ENCODE results near the gene LDLRAD4. TPM values are rescaled to one million over a fixed set of nuclear protein-coding genes. Genes with fewer than 3 reads are reported as not detected.

LDLRAD4 gene
- total and polyA plus RNA-seq, 2 experiments from 2014 or later = 0.73 to 1.9 TPM

DNA sequence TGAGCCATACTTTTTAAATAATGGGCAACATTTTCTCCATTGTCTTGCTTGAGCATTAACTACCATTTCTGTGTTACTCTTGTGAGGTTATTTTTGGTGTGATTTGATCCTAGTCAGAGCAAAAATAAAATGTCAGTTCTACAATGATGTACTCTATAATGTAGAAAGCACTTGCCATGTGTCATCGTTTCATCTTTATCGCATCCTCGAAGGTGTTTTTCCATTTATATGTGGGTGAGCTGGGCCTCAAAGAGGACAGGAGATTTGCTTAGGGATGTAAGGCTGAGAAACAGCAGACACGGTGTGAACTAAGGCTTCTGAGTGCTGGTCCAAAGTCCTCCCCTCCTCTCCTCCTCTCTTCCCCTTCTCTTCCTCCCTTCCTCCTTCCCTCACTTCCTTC lies 308.0 kb downstream of the LDLRAD4 start (continued):
- TF ChIP-seq STAT1 (IDR thresholded peaks at IDR 0.05; ENCODE audit: unreplicated experiment) (no peak), ZNF114 (CRISPR knock-in tag; IDR thresholded peaks at IDR 0.05) (no peak), JUNB (IDR thresholded peaks at IDR 0.05; ENCODE audit: unreplicated experiment) (no peak), POLR2AphosphoS5 (IDR thresholded peaks at IDR 0.05; ENCODE audit: low read depth) (no peak), ZNF331 (CRISPR knock-in tag; IDR thresholded peaks at IDR 0.05; ENCODE audit: low read depth) (no peak)
- TF ChIP-seq, protein P1, sequence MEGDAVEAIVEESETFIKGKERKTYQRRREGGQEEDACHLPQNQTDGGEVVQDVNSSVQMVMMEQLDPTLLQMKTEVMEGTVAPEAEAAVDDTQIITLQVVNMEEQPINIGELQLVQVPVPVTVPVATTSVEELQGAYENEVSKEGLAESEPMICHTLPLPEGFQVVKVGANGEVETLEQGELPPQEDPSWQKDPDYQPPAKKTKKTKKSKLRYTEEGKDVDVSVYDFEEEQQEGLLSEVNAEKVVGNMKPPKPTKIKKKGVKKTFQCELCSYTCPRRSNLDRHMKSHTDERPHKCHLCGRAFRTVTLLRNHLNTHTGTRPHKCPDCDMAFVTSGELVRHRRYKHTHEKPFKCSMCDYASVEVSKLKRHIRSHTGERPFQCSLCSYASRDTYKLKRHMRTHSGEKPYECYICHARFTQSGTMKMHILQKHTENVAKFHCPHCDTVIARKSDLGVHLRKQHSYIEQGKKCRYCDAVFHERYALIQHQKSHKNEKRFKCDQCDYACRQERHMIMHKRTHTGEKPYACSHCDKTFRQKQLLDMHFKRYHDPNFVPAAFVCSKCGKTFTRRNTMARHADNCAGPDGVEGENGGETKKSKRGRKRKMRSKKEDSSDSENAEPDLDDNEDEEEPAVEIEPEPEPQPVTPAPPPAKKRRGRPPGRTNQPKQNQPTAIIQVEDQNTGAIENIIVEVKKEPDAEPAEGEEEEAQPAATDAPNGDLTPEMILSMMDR (conservative IDR thresholded peaks at IDR 0.05; ENCODE audit: low read depth in 2 of 2) = no peak

DNA sequence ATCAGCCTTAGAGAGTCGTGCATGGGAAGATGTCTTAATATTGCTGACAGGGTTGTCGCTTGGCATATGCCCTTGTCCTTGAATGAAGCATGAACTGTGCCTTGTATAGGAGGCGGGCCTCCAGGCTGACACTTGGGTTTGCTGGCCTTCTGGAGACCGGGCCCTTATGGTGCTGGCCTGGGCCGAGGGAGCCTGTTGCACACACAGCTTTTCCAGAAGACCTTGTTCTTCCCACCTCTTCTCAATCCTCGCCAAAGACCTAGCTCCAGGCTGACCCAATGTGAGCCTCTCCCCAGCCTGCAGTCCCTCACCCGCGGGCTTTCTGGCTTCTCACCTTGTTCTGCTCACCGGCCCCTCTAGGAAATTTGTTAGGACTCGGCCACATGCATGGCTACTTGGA lies 308.7 kb downstream of the LDLRAD4 start:
- H3K36me3 Mint-ChIP-seq (ENCODE audit: low read depth) = no peaks in the 10 kb centered on the region
- H3K9me3 Mint-ChIP-seq = no peaks in the 10 kb centered on the region
- H3K4me2 ChIP-seq = no peak overlapping the region
- no peak for DNase-seq (ENCODE audit: low spot score)
- no peaks in the 10 kb centered on the region for H3K4me1 ChIP-seq (ENCODE audit: insufficient read depth)
- H4K20me1 ChIP-seq (replicated peaks; ENCODE audit: insufficient read depth) = no peaks in the 10 kb centered on the region
- H3K27me3 Mint-ChIP-seq (ENCODE audit: insufficient read depth, low read depth, poor library complexity) = peaks cover 4% of the 10 kb centered on the region
- H3K4me1 Mint-ChIP-seq = no peaks in the 10 kb centered on the region
- H3K27ac Mint-ChIP-seq = no peak overlapping the region
- no peaks in the 10 kb centered on the region for H3K27me3 ChIP-seq (ENCODE audit: insufficient read depth)
- H3K9me2 ChIP-seq (ENCODE audit: insufficient read depth) = no peaks in the 10 kb centered on the region
- no peak overlapping the region for H3K27ac ChIP-seq (ENCODE audit: low read depth)
- H3F3A ChIP-seq (replicated peaks; ENCODE audit: low read depth) = no peaks in the 10 kb centered on the region
- H2AFZ ChIP-seq = no peak overlapping the region
- no peak for ATAC-seq
- no peak overlapping the region for H3K4me3 Mint-ChIP-seq
- TF ChIP-seq, protein P2, sequence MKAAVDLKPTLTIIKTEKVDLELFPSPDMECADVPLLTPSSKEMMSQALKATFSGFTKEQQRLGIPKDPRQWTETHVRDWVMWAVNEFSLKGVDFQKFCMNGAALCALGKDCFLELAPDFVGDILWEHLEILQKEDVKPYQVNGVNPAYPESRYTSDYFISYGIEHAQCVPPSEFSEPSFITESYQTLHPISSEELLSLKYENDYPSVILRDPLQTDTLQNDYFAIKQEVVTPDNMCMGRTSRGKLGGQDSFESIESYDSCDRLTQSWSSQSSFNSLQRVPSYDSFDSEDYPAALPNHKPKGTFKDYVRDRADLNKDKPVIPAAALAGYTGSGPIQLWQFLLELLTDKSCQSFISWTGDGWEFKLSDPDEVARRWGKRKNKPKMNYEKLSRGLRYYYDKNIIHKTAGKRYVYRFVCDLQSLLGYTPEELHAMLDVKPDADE (IDR thresholded peaks at IDR 0.05) = no peak
- TF ChIP-seq, protein P3, sequence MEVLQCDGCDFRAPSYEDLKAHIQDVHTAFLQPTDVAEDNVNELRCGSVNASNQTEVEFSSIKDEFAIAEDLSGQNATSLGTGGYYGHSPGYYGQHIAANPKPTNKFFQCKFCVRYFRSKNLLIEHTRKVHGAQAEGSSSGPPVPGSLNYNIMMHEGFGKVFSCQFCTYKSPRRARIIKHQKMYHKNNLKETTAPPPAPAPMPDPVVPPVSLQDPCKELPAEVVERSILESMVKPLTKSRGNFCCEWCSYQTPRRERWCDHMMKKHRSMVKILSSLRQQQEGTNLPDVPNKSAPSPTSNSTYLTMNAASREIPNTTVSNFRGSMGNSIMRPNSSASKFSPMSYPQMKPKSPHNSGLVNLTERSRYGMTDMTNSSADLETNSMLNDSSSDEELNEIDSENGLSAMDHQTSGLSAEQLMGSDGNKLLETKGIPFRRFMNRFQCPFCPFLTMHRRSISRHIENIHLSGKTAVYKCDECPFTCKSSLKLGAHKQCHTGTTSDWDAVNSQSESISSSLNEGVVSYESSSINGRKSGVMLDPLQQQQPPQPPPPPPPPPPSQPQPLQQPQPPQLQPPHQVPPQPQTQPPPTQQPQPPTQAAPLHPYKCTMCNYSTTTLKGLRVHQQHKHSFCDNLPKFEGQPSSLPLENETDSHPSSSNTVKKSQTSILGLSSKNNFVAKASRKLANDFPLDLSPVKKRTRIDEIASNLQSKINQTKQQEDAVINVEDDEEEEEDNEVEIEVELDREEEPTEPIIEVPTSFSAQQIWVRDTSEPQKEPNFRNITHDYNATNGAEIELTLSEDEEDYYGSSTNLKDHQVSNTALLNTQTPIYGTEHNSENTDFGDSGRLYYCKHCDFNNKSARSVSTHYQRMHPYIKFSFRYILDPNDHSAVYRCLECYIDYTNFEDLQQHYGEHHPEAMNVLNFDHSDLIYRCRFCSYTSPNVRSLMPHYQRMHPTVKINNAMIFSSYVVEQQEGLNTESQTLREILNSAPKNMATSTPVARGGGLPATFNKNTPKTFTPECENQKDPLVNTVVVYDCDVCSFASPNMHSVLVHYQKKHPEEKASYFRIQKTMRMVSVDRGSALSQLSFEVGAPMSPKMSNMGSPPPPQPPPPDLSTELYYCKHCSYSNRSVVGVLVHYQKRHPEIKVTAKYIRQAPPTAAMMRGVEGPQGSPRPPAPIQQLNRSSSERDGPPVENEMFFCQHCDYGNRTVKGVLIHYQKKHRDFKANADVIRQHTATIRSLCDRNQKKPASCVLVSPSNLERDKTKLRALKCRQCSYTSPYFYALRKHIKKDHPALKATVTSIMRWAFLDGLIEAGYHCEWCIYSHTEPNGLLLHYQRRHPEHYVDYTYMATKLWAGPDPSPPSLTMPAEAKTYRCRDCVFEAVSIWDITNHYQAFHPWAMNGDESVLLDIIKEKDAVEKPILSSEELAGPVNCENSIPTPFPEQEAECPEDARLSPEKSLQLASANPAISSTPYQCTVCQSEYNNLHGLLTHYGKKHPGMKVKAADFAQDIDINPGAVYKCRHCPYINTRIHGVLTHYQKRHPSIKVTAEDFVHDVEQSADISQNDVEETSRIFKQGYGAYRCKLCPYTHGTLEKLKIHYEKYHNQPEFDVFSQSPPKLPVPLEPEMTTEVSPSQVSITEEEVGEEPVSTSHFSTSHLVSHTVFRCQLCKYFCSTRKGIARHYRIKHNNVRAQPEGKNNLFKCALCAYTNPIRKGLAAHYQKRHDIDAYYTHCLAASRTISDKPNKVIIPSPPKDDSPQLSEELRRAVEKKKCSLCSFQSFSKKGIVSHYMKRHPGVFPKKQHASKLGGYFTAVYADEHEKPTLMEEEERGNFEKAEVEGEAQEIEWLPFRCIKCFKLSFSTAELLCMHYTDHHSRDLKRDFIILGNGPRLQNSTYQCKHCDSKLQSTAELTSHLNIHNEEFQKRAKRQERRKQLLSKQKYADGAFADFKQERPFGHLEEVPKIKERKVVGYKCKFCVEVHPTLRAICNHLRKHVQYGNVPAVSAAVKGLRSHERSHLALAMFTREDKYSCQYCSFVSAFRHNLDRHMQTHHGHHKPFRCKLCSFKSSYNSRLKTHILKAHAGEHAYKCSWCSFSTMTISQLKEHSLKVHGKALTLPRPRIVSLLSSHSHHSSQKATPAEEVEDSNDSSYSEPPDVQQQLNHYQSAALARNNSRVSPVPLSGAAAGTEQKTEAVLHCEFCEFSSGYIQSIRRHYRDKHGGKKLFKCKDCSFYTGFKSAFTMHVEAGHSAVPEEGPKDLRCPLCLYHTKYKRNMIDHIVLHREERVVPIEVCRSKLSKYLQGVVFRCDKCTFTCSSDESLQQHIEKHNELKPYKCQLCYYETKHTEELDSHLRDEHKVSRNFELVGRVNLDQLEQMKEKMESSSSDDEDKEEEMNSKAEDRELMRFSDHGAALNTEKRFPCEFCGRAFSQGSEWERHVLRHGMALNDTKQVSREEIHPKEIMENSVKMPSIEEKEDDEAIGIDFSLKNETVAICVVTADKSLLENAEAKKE (CRISPR knock-in tag; IDR thresholded peaks at IDR 0.05) = no peak
- H3K4me3 ChIP-seq = no peak overlapping the region
- H3K79me2 ChIP-seq (replicated peaks; ENCODE audit: insufficient read depth) = no peaks in the 10 kb centered on the region
- H3K36me3 ChIP-seq (ENCODE audit: insufficient read depth) = no peaks in the 10 kb centered on the region

Measured in GM23338 (cell line).